ENCODE measurements around the gene SIRT7.

Gene SIRT7, protein sequence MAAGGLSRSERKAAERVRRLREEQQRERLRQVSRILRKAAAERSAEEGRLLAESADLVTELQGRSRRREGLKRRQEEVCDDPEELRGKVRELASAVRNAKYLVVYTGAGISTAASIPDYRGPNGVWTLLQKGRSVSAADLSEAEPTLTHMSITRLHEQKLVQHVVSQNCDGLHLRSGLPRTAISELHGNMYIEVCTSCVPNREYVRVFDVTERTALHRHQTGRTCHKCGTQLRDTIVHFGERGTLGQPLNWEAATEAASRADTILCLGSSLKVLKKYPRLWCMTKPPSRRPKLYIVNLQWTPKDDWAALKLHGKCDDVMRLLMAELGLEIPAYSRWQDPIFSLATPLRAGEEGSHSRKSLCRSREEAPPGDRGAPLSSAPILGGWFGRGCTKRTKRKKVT

DNA sequence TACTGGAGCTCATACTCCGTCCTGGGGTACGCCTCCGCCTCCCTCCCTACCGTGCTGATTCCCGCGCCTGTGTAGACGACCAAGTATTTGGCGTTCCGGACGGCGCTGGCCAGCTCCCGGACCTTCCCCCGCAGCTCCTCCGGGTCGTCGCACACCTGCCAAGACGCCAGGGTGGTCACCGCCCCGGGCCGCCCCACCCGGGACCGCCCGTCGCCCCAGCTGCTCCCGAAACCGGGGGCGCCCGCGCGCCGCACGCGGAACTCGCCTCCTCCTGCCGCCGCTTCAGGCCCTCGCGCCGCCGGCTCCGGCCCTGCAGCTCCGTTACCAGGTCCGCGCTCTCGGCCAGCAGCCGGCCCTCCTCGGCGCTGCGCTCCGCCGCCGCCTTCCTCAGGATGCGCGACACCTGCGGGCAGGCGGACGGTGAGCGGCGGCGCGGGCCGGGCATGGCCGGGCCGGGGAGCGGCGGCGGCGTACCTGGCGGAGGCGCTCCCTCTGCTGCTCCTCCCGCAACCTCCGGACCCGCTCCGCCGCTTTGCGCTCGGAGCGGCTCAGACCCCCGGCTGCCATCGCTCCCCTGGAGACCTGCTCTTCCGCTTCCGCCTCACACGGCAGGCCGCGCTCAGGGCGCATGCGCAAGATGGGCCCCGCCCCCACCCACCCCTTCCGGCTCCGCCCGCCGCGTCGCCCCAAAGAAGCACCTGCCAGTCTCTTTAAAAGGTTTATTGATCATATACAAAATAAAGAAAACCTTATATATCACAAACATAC is at the start of gene SIRT7:
Gene SIRT7, minus strand, starts transcription at position 612 of the 768 bp plus-strand sequence. Its CDS starts 45 bp downstream, at position 567.
- DNase-seq = peak; percentile 77

DNA sequence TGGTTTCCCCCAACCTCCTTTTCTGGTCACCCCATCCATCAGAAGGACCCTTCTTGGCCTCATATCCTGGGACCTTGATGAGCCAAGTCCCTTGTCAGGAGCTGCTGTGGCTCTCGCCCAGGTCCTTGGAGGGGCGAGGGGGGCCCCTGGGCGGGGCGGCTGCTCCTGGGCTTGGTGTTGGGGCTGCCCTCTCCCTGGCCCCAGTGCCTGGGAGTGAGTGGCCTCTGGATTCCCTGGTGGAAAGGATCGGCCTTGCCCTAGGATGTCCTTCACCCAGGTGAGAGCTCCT is 49.2 kb upstream of the SIRT7 start:
- DNase-seq = no peak

DNA sequence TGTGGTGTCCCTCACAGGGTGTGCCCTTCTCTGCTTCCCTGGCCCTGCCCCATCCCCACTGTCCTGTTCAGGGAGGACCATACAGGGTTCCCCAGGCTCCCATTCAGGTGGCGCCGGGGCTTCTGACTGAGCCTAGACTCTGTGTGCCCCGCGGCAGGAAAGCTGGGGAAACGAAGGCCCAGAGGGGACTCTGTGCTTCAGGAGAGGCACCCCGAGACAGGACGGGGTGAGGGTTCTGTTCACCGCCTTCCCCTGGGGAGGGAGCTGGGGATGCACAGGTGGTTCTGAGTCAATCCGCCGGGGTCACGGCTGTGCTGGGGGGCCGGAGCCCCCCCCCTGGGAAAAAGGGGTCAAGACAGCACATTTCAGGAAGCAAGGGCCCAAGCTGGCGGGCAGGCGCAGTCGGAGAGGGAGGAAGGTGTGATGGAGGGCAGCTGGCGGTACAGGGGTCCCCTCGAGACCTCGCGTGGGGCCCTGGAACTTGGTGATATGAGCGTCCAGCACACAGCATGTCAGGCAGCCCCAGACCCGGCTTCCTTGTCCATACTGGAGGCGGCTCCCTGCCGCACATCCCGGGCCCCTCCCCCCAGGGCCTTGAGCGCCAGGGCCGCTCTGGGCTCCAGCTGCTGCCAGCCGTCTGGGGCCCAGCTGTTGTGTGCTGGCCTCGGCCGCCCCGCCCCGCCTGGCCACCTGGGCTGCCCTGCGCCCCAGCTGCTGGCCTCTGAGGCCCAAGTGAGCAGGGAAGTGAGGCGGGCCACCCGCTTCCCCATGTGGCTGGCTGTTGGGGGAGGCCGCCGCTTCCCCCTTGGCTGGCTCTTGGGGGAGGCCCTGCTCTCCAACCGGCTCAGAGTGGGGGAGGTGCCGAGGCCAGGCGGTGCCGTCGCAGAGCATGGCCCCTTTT is 48.6 kb upstream of the SIRT7 start:
- DNase-seq = no peak

DNA sequence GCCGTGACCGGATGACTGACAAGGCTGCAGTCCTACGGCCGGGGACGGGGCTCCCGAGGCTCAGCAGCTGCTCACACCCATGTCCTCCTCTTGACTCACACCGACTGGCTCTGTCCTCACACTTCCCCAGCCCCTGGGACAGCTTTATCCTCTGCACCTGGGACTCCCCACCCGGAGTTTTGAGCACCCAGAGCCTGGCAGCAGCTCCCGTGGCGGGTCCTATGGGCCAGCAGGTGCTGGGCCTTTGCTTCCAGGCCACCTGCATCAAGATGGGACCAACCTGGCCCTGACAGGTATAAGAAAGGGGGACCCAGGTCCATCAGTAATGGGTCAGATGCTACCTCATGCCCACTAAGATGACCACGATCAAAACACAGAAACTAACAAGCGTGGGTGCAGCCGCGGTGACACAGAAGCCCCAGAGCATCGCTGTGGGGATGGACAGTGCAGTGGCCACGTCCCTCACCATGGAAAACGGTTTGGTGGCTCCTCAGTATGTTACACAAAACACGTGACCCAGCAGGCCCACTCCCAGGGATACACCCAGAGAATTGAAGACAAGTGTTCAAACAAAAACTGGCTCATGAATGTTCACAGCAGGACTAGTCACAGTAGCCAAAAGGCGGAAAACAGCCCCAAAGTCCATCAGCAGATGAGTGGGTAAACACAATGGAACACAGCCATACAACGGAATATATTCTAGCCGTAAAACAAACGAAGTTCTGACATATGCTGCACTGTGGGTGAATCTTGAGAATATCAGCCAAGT is 46.3 kb upstream of the SIRT7 start:
- DNase-seq = no peak

DNA sequence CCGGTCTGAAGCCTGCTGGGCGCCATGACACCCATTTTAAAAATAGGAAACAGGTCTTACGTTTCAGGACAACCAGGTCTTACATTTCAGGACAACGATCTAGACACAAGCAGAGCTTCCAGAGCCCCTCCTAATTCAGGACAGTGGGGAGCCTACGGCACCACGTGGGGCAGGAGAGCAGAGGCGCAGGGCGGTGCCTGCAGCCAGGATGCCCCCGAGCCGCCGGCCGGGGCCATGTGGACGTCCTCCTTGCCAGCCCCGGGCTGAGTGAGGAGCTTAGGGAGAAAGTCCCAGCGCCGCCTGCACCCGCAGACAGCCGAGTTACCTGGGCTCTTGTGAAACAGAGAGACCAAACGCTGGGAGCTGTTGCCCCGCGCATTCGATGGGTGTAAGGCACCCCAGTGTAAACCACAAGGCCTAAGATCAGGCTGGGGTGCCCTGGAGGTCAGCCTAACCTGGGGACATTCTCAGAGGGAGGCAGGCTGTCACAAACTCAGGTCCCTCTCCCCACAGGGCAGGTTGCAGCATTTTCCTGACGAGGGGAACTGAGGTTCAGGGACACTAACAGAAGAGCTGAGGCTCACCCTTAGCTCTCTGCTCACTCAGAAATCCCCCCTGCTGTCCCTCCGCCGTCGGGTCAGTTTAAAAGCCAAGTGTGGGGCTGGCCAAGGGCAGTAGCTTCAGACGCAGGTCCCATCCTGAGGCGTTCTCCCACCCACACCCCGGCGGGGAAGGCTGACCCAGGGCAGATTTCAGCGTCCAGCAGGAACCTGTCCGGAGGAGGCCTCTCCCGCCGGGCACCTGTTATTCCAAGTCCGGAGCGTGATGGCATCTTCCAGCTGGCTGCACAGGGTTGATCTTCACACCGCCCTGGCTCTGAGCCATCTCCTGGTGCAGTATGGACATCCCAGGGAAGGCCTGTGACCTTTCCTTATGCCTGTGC is 44.8 kb upstream of the SIRT7 start:
- DNase-seq = no peak

DNA sequence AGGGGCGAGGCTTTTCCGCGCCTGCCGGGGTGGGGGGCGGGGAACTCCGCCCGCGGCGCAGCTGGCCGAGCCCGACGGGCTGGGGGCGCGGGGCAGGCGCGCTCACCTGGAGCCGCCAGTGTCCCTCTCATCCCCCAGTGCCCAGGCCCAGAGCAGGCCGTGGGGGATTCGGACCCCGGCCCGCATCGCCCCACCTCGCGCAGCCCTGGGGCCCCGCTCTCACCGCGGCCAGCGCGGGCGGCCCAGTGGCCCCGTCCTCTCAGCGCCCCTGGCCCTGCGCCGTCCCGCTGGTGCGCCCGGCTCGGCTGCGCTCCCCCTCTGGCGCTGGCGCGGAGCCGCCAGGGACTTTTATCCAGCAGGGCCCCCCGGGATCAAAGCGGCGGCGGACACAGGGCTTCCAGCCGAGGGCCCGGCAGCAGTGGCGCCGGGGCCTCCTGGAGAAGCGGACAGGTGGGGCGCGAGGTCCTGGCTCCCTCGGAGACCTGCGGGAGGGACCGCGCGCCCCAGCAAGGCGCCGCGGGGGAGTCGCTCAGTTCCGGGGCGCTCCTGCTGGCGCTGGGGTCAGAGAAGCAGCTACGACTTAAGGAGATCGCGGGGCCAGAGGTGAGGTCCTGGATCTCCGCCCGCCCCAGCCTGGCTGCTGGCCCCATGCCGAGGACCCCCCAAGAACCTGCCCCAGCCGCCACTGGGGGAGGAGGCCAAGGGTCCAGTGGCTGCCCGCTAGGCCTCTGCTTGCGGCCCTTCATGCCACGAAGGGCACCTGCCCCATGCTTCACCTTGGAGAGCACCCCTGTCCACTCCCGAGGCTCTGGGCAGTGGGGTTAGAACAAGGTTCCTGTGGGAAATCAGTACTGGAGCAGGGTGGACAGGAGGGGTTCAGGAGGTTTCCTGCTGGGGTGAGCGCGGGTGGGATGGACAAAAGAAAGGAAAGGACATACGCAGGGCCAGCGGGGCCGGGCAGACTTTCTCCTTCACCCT is 43.8 kb upstream of the SIRT7 start:
- no peak for DNase-seq

DNA sequence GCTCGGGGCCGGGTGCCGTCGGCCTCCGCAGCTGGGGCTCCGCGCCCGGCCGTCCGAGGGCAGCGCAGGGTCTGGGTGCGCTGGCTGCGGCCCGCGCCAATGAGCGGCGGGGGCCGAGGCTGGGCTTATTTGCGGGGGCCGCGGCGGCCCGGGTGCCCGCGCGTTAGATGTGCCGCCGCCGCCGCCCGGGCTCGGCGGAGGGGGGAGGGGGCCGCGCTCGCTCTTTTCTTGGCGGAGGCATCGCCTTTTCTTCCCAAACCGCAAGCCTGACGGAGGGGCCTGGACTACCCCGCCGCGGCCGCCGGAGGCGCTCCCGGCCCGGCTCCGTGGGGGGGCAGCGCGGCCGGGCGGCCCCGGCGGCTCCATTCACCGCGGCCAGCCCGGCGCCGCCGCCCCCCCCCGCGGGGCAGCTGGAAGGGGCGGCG is 43.1 kb upstream of the SIRT7 start, which contains the start of gene NOTUM:
Gene NOTUM, minus strand, starts transcription at position 101 of the 425 bp plus-strand sequence. CDS start 278 bp downstream, outside the sequence.
- no peak for DNase-seq

DNA sequence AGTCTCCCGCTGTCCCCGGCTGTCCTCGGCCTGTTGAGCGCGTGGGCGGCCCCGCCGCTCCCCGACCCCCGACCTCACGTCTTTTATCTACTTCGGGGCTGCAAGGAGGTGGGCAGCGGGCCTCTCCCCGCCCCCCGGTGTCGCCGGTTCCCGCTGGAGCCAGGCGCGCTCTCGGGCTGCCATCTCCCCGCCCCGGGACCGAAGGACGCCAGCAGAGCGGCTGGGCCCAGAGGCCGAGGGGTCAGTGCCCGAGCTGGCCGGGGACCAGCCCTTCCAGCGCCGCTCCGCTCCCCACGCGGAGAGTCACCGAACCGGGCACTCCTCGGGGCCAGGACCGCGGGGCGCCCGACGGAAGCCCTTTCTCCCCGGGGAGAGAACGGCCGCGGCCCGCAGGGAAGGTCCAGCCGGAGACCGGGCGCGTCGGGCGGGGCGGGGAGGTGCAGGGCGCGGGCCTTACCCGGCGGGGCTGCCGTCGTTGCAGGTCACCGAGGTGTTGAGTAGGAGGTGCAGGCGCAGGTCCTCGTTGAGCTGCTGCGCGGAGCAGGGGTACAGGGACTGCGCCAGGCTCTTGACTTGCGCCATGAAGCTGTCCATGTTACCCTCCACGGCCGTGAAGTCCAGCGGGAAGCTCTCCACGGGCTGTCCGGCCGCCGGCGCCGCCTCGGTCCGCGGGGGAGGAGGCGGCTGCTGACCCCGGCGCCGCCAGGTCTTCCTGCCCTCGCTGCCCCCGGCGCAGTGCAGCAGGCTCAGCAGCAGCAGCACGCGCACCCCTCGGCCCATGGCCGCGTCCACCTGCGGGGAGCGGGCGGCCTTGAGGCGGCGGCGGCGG is 42.4 kb upstream of the SIRT7 start:
- no peak for DNase-seq

DNA sequence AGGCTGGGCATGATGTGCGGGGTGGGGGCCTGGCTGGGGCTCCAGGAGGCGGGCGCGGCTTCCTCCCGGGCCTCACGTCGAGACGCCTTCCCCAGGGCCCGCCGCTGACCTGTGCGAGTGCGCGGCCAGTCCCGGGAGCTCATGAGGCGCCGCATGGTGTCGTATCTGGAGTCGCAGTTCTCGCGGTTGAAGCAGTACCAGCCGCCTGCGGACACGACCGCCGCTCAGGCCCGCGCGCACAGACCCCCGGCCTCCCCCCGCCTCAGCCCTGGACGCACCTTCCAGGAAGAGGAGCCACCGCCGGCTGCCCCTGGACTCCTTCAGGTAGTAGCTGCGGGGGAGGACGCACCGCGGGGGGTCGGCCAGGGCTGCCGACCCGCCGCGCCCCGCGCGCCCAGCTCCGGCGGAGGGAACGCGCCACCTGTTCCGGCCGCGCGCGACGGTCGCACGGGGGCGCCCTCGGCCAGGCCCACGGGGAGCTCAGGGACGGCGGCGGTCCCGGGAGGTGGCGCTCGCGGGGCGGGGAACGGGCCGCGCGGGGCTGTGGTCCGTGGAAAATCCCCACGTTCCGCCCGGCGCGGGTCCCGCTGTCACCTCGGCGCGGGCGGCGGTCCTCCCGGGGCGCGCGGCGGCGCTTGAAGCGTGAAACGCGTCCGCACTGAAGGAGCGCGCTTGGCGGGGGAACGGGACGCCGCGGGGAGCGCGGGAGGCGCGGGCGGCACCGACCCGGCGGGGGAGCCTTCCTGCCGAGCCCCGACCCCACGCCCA is 41.6 kb upstream of the SIRT7 start:
- DNase-seq = peak; percentile 80

DNA sequence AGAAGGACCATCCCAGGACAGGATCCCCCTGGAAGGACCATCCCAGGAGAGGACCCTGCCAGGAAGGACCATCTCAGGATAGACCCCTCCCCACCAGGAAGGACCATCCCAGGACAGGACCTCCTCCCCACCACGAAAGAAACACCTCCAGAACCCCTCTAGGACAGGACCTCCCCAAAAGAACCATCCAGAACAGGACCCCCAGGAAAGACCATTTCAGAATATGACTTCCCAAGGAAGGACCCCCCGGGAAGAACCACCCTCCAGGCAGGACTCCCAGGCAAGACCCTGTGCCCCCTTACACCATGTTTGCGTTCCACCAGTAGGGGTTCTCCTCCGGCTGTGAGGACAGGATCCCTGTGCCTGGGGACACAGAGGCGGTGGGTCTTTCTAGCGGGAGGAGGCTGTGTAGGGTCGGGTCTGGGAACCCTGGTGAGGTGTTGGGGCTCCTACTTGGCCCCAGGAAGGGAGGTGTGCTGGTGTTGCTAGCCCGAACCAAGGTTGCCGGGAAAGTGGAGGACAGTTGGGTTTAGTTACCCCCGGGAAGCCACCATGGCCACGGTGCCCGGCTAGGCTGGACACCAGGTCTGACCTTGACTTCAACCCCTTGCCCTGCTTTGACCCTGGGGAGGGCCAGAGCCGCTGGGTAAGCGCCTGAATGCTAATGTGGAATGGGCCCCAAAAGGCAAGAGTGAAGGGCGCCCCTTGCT is 40.8 kb upstream of the SIRT7 start:
- no peak for DNase-seq

DNA sequence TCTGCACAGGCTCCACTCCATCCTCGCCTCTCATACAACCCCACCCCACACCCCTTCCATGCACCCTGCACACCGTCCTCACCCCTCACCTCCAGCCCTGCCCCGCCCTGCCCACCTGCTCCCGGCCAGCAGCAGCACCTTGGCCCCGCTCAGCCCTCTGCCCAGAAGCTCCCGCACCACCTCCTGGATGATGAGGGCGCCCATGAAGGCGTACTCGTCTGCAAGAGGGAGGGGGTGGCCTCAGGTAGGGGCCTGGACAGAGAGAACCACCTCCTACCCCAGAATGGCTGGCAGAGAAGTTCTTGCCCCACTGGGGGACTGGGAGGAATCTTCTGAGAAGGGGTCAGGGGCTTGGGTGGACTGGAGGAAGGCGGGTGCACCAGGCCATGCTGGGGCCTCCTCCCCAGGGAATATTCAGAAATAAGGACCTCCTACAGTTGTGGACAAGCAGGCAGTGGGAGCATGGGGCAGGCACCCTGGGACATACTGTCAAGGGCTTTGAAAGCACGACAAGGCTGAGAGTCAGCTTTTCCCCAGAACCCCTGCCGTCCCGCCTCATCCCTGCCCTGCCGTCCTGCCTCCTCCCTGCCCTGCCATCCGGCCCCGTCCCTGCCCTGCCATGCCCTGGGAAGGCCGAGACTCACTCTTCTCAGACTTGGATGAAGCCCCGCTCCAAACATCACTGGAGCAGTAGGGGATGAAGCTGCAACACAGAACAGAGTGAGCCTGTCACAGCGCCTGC is 39.9 kb upstream of the SIRT7 start:
- DNase-seq = no peak

DNA sequence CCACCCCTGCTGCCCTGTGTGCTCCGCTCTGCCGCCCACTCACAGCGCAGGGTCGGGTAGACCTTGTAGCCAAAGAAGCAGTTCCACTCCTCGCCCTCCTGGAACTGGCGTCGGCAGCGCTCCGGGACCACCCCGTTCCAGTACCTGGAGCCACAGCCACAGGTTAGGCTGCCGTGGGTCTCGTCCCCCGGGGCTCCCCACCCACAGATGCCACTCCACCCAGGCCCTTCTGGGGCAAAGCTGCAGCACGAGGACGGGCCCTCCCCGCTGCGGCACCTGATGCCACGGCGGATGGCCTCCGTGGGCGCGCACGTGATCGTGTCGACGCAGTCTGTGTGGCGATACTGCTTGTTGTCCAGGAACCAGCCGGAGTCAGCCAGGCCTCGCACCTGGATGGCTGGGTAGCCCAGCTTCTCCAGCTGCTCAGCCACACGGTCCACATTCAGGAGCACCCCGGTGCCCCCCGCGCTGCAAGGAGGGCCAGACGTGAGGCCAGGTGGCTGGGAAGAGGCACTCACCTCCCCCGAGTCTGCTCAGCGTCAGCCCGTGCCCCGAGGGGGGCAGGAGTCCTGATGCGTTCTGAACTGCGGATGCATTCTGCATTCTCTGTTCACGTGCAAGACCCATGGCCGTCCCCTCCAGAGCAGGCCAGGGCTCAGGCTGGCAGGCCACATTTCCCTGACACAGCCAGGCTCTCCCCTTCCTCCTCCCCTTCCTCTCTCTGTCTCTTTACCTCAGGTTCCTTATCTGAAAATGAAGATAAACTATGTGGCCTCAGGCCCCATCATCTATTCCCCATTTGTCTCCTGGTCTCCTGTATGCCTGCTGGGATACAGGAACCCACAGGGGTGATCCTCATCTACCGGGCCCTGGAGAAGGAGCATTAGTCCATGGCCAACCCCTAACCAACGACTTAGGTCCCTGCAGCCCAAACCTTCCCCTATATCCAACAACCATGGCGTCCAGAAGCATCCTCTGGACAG is 38.9 kb upstream of the SIRT7 start:
- no peak for DNase-seq

DNA sequence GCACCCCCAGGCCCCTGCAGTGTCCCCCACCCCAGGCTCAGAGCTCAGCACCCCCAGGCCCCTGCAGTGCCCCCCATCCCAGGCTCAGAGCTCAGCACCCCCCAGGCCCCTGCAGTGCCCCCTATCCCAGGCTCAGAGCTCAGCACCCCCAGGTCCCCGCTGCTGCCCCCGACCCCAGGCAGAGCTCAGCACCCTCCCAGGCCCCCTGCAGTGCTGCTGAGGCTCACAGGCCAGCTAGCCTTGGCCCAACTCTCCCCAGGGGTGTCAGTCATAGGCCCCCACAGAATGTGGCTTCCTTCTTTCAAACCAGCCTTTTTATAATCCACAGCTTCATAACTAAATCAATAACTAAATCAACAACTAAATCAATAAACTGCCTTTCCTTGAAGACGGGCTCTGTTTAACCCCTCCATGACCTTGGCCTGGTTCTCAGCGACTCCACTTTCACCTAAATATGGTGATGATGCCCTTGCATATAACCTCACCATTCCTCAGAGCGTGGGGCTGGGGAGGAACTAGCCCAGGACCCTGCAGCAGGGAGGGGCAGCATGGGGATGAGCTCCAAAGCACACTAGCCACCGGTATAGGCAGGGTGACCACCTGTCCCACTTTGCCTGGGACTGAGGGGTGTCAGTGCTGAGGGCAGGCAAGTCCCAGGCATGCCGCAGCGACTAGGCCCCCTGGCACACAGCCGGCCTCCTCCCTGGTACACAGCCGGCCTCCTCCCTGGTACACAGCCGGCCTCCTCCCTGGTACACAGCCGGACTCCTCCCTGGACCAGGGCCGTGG is 38.0 kb upstream of the SIRT7 start:
- no peak for DNase-seq

DNA sequence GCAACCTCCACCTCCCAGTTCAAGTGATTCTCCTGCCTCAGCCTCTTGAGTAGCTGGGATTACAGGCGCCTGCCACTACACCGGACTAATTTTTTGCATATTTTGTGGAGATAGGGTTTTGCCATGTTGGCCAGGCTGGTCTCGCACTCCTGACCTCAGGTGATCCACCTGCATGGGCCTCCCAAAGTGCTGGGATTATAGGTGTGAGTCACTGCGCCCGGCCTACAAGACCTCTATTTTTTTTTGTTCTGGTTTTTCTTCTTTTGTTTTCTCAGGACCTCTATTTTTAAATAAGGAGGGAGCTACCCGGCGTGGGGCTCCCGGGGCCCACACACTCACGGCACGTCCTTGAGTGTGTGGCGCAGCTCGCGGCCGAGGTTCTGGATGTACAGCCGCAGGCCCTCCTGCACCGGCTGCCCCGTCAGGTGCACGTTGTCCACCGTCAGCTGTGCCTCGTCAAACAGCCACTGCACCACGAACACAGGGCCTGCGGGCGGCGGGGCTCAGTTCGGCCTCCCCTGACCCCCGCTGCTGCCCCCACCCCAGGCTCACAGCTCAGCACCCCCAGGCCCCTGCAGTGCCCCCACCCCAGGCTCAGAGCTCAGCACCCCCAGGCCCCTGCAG is 37.2 kb upstream of the SIRT7 start:
- no peak for DNase-seq

All from activated naive CD4-positive, alpha-beta T cell treated with Interleukin-2 at 50 U/mL for 16 hours (primary cell).